Pons (tissue), 1 donor: Measurements from ENCODE around the gene SLC25A23.
A peak's percentile ranks its signal among the peaks of the same experiment; 100 is the strongest.
"Not testable (repeated sequence)": the region's sequence is repeated elsewhere in the genome, so short reads cannot be mapped to it uniquely, and the experiment has no call there.

Experiments
- DNase-seq: peaks from one replicate; pipeline ENCODE4 v3.0.0-alpha.2; 2016; ENCODE audit warnings: low spot score

The SLC25A23 gene

DNA sequence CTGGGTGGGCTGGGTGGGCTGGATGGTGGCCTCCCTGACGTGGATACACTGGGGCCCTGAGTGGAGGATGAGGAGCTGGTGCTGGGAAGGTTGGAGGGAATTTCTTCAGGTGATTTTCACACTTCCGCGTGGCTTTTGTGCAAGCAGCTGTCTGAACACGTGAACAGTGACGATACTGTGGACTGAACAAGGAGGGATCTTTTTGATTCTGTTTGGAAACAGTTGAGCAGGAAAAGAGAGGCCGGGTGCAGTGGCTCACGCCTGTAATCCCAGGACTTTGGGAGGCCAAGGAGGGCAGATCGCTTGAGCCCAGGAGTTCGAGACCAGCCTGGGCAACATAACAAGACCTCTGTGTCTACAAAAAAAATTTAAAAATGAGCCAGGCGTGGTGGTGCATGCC is 57.5 kb downstream of the SLC25A23 start:
- DNase-seq, result no peak

DNA sequence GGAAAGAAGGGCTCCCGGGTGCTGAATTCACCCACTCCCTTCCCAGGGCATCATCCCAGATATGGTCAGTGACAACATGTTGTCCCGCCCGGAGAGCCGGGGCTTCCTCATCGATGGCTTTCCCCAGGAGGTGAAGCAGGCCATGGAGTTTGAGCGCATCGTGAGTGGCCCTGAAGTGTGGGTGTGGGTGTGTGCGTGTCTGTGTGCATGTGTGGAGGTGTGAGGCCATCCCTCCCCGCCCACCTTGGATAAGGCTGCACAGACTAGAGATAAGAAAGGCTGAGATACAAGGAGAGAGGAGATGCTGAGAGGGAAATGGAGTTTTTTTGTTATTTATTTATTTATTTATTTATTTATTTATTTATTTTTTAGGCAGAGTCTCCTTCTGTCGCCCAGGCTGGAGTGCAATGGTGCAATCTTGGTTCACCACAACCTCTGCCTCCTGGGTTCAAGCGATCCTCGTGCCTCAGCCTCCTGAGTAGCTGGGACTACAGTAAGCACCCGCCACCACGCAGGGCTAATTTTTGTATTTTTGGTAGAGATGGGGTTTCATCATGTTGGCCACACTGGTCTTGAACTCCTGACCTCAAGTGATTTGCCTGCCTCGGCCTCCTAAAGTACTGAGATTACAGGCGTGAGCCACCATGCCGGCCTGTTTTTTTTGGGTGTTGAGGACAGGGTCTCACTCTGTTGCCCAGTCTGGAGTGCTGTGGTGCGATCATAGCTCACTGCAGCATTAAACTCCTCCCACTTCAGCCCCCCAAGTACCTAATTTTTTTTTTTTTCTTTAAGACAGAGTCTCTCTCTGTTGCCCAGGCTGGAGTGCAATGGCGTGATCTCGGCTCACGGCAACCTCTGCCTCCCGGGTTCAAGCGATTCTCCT is 59.3 kb downstream of the SLC25A23 start:
- DNase-seq, result not testable (repeated sequence)

- DNase-seq, result no peak
Measured at GRCh38 chr19:6396305-6396704, 63.3 kb downstream of the SLC25A23 start.

DNA sequence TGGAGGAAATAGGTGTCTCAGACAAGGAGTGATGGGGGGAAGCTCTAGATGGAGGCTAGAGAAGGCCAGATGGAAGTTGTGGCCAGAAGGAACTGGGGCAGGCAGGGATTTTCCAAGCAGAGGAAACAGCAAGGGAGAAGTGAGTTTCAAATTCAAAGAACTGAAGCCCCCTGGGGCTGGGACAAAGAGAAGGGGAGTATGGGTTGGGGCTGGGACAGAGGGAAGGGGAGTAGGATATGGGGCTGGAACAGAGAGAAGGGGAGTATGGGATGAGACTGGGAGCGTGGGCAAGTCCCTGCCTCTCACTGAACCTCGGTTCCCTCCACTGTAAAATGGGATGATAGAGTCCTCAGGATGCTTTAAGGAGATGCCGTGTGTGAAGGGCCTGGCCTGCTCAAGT is 64.8 kb downstream of the SLC25A23 start:
- no peak for DNase-seq

DNA sequence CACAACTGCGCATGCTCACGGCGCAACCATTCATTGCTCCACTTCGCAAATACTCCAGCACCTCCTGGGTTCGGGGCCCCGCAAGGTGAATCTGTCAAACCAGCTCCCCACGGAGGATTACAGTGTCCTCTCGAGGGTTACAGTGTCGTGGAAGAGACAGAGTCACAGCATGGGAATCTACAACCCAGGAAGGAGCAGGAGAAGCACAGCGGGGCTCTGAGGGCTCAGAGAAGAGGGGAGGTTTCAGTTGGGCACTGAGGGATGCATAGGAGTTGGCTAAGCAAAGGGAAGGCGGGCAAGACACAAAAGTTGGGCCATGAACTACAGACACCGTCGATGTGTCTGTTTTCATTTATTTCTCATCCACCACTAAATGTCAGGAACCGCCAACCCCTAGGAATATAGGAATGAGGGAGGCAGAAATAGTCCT is 65.6 kb downstream of the SLC25A23 start:
- DNase-seq, result no peak

DNA sequence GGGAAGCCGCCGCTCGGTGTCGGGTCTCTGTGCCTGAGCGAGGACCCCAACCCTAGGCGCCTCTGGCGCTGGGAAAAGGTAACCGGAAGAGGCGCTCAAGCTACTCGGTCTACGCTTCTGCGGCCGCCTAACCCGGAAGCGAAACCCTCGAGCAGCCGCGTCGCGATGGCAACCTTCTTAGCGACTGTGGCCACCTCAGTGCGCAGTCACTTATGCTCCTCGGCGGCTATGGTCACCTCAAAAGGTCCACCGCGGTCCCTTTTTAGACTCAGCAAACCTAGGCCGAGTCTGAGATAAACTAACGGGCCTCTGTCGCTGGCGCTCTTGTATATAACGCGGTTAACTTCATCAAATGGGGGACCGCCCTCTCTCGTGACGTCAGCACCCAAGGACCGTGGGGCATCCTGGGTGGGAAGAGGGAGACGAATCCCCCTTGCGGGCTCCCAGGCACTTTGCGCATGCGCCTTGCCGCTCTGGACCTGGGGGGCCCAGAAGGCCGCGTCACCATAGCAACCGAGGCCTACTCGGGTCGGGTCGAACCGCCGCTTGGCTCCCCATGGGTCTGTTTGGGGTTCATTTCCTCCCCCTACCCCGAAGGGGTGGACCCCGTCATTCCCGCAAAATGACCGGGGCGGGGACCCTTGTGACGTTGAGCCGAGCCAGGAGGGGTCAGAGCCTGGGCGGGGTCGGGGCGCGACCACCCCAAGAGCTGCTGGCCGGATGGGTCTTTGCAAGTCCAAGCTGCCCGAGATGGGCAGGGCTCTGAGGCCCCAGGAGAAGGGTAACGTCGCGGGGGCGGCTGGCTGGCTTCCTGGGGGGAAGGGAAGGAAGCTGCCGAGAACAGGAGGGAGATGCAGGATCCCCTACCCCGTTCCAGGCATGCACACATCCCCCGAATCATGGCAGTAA is 66.3 kb downstream of the SLC25A23 start, which contains the start of gene GTF2F1:
GTF2F1 (minus strand) TSS at position 91 of the 909 bp plus-strand sequence. CDS start 169 bp downstream, outside the sequence.
- DNase-seq, result peak; percentile 96

DNA sequence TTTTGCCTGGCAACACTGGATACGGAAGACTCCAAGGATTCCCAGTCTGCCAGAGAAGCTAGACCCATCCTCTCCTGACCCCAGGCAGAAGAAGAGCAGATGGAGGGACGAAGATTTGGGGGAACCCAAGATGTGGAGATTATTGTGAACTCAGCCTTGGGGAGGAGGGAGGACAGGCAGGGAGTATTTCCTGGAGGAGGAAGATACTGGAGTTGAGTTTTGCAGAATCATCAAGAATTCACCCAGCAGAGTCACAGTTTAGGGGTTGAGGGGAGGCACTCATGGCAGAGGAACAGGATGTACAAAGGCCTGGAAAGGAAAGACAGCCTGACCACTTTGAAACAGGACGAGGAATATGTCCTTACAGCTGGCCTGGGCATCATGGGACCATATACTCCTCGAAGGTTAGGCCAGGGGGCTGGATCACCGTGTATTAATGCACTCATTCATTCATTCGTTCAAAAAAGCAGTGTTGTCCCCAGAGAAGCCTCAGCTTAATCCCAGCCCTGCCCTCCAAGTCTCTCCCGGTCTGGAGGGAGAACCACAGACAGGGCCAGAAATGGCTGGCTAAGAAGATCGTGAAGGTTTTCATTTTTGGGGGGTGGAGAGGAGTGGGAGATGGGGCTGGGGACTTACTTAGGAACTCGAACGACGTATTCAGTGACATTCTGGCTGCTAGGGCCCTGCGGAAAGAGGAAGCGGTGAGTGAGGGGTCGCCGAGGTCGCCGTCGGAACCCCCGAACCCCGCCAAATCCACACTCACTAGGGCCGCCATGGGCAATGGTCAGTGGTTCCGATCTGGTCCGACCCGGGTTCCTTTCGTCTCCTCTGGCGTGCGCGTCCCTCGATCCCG is 67.1 kb downstream of the SLC25A23 start:
- DNase-seq, result no peak
